SK-N-SH treated with all-trans-retinoic acid at 6 μM for 48 hours (cell line): ENCODE measurements around the gene ARHGEF40.

ENCODE experiments used
- ATAC-seq: fragments of 200-7000 bp; cut with Tn5 transposase; 3 replicates; pipeline ENCODE4 v1.9.1; 2020; ENCODE audit warnings: mild to moderate bottlenecking, moderate library complexity
- ARNTL ChIP-seq: fragments of 450-650 bp; formaldehyde crosslinking; IDR thresholded peaks from 2 replicates; pipeline ENCODE4 v1.5.0; 2020; ENCODE audit warnings: low read depth, mild to moderate bottlenecking, moderate library complexity, borderline replicate concordance
- BACH2 ChIP-seq: fragments of 250-450 bp; sonication (Bioruptor Pico); IDR thresholded peaks from 2 replicates; pipeline ENCODE4 v1.9.0; 2021; ENCODE audit warnings: mild to moderate bottlenecking, borderline replicate concordance
- CSDC2 ChIP-seq: fragments of 250-450 bp; sonication (Bioruptor Pico); IDR thresholded peaks from 2 replicates; pipeline ENCODE4 v1.5.0; 2020; ENCODE audit warnings: mild to moderate bottlenecking, moderate library complexity
- ESRRG ChIP-seq: fragments of 250-450 bp; sonication (Bioruptor Pico); IDR thresholded peaks from 2 replicates; pipeline ENCODE4 v1.6.1; 2021; ENCODE audit warnings: mild to moderate bottlenecking
- ISL1 ChIP-seq: fragments of 250-450 bp; sonication (Bioruptor Pico); IDR thresholded peaks from 2 replicates; pipeline ENCODE4 v2.1.2; 2022; ENCODE audit warnings: mild to moderate bottlenecking, moderate library complexity
- OSR1 ChIP-seq: fragments of 250-450 bp; sonication (Bioruptor Pico); IDR thresholded peaks from 2 replicates; pipeline ENCODE4 v1.8.0; 2022; ENCODE audit warnings: moderate library complexity, mild to moderate bottlenecking, inconsistent platforms
- POU6F1 ChIP-seq: fragments of 250-450 bp; sonication (Bioruptor Pico); IDR thresholded peaks from 2 replicates; pipeline ENCODE4 v1.8.0; 2021; ENCODE audit warnings: low read depth, mild to moderate bottlenecking, moderate library complexity, borderline replicate concordance
- RARB ChIP-seq: fragments of 250-450 bp; sonication (Bioruptor Pico); IDR thresholded peaks from 2 replicates; pipeline ENCODE4 v1.8.0; 2021; ENCODE audit warnings: mild to moderate bottlenecking, moderate library complexity
- TCF4 ChIP-seq: fragments of 250-450 bp; sonication (Bioruptor Pico); IDR thresholded peaks from 2 replicates; pipeline ENCODE4 v1.8.0; 2021; ENCODE audit warnings: mild to moderate bottlenecking, moderate library complexity, borderline replicate concordance
- TOX ChIP-seq: fragments of 250-450 bp; sonication (Bioruptor Pico); IDR thresholded peaks from 2 replicates; pipeline ENCODE4 v1.8.0; 2021; ENCODE audit warnings: mild to moderate bottlenecking, moderate library complexity, borderline replicate concordance
- TSHZ2 ChIP-seq: fragments of 250-450 bp; sonication (Bioruptor Pico); IDR thresholded peaks from 2 replicates; pipeline ENCODE4 v1.5.0; 2020; ENCODE audit warnings: mild to moderate bottlenecking, moderate library complexity
- ZFP3 ChIP-seq: fragments of 250-450 bp; sonication (Bioruptor Pico); IDR thresholded peaks from 2 replicates; pipeline ENCODE4 v1.5.0; 2020; ENCODE audit warnings: mild to moderate bottlenecking, moderate library complexity
- ZFP30 ChIP-seq: fragments of 450-650 bp; formaldehyde crosslinking; IDR thresholded peaks from 2 replicates; pipeline ENCODE4 v1.5.0; 2022; ENCODE audit warnings: mild to moderate bottlenecking, moderate library complexity
- ZNF565 ChIP-seq: fragments of 450-650 bp; formaldehyde crosslinking; conservative IDR thresholded peaks from 2 replicates; pipeline ENCODE4 v1.5.0; 2020; ENCODE audit warnings: low read depth, mild to moderate bottlenecking, moderate library complexity
- ZNF70 ChIP-seq: fragments of 450-650 bp; formaldehyde crosslinking; IDR thresholded peaks from 2 replicates; pipeline ENCODE4 v1.5.0; 2020; ENCODE audit warnings: mild to moderate bottlenecking, moderate library complexity
- ZNF8 ChIP-seq: fragments of 450-650 bp; formaldehyde crosslinking; IDR thresholded peaks from 2 replicates; pipeline ENCODE4 v1.5.0; 2020; ENCODE audit warnings: mild to moderate bottlenecking, moderate library complexity
- TF ChIP-seq, protein P1 (sequence below): fragments of 250-450 bp; sonication (Bioruptor Pico); IDR thresholded peaks from 2 replicates; pipeline ENCODE4 v1.5.1; 2020; ENCODE audit warnings: low read depth, mild to moderate bottlenecking, moderate library complexity
- TF ChIP-seq, protein P2 (sequence below): fragments of 250-450 bp; sonication (Bioruptor Pico); IDR thresholded peaks from 2 replicates; pipeline ENCODE4 v1.8.0; 2020; ENCODE audit warnings: mild to moderate bottlenecking, moderate library complexity, borderline replicate concordance

The ARHGEF40 gene

GRCh38 chr14:21106176-21106497, 36.0 kb downstream of the ARHGEF40 start:
- no peak for TF ChIP-seq BACH2
- no peak for TF ChIP-seq ZFP30 (CRISPR knock-in tag)
- TF ChIP-seq RARB (CRISPR knock-in tag): no peak
- TF ChIP-seq CSDC2 (CRISPR knock-in tag): no peak
- TF ChIP-seq ESRRG (CRISPR knock-in tag): no peak
- no peak for TF ChIP-seq TCF4
- TF ChIP-seq TOX (CRISPR knock-in tag): no peak
- no peak for TF ChIP-seq ZNF70 (CRISPR knock-in tag)
- no peak for TF ChIP-seq ISL1 (CRISPR knock-in tag)
- no peak for TF ChIP-seq ZNF8
- TF ChIP-seq ARNTL (CRISPR knock-in tag): no peak
- TF ChIP-seq, protein P1, sequence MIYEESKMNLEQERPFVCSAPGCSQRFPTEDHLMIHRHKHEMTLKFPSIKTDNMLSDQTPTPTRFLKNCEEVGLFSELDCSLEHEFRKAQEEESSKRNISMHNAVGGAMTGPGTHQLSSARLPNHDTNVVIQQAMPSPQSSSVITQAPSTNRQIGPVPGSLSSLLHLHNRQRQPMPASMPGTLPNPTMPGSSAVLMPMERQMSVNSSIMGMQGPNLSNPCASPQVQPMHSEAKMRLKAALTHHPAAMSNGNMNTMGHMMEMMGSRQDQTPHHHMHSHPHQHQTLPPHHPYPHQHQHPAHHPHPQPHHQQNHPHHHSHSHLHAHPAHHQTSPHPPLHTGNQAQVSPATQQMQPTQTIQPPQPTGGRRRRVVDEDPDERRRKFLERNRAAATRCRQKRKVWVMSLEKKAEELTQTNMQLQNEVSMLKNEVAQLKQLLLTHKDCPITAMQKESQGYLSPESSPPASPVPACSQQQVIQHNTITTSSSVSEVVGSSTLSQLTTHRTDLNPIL (CRISPR knock-in tag): no peak
- no peak for TF ChIP-seq OSR1 (CRISPR knock-in tag)
- TF ChIP-seq POU6F1 (CRISPR knock-in tag): no peak
- TF ChIP-seq, all 23 proteins: peak for 0
- no peak for ATAC-seq

- ATAC-seq: peak; percentile 46
- no peak for TF ChIP-seq ISL1 (CRISPR knock-in tag)
- TF ChIP-seq ZNF70 (CRISPR knock-in tag): no peak
- TF ChIP-seq POU6F1 (CRISPR knock-in tag): no peak
- TF ChIP-seq OSR1 (CRISPR knock-in tag): no peak
- peak; percentile 34; the same call in 1 of the 2 replicates for TF ChIP-seq ZFP3 (CRISPR knock-in tag)
These were observed 36.6 kb downstream of the ARHGEF40 start for GRCh38 chr14:21106498-21107282.

DNA sequence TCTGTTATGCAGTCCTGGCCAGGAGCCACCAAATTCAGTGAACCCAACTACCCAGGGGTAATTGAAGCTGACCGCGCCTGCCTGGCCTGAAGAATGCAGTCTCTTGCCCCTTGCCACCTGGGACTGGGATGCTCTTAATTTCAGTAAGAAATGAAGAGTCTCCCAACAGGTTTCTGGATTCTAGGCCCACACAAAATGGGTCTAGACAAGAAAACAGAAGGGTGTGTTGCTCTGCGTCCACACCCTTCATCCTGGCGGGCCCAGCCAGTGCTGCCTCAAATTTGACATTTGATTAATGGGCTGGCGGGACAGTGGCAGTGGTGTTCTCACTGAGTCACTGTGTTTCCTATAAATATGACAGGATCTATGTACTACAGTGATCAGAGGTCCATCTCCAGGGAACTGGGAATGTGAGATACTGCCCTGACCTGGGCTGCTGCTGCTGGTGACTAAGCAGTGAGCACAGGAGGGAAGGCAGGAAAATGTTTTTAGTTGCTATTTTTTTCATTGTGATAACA, 37.2 kb downstream of the ARHGEF40 start:
- no peak; the same call in 2 of the 3 replicates for ATAC-seq
- TF ChIP-seq CSDC2 (CRISPR knock-in tag) (no peak), TOX (CRISPR knock-in tag) (no peak), ARNTL (CRISPR knock-in tag) (no peak), ZNF565 (no peak), RARB (CRISPR knock-in tag) (no peak)
- TF ChIP-seq, protein P2, sequence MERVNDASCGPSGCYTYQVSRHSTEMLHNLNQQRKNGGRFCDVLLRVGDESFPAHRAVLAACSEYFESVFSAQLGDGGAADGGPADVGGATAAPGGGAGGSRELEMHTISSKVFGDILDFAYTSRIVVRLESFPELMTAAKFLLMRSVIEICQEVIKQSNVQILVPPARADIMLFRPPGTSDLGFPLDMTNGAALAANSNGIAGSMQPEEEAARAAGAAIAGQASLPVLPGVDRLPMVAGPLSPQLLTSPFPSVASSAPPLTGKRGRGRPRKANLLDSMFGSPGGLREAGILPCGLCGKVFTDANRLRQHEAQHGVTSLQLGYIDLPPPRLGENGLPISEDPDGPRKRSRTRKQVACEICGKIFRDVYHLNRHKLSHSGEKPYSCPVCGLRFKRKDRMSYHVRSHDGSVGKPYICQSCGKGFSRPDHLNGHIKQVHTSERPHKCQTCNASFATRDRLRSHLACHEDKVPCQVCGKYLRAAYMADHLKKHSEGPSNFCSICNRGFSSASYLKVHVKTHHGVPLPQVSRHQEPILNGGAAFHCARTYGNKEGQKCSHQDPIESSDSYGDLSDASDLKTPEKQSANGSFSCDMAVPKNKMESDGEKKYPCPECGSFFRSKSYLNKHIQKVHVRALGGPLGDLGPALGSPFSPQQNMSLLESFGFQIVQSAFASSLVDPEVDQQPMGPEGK (CRISPR knock-in tag): no peak

- TF ChIP-seq TSHZ2 (CRISPR knock-in tag) (no peak), TCF4 (no peak), TOX (CRISPR knock-in tag) (no peak), OSR1 (CRISPR knock-in tag) (no peak), ISL1 (CRISPR knock-in tag) (no peak)
- TF ChIP-seq, protein P1 (CRISPR knock-in tag): no peak
- TF ChIP-seq, protein P2 (CRISPR knock-in tag): no peak
- ATAC-seq: no peak
These were observed 38.7 kb downstream of the ARHGEF40 start for GRCh38 chr14:21108791-21109190.
